Thoracic aorta (tissue), 2 donors: ENCODE results near the gene L1CAM. TPM values are rescaled to one million over a fixed set of nuclear protein-coding genes. Genes with fewer than 3 reads are reported as not detected.

Experiments
- ATAC-seq: fragments of 150-250 bp; one replicate; pipeline ENCODE4 v1.8.0; 2017; ENCODE audit warnings: low read depth; ENCODE audit not compliant: insufficient number of reproducible peaks, low FRiP score
- DNase-seq: peaks from one replicate; pipeline ENCODE4 v3.0.0-alpha.2; 2020; ENCODE audit warnings: low spot score
- H3K27ac ChIP-seq, 2 donors: fragments of 200-600 bp; sonication (generic); 1 replicate in 1 of 2; 2 replicates in 1 of 2; pipeline ENCODE4 v1.5.1; 2016; ENCODE audit warnings: mild to moderate bottlenecking in 2 of 2, moderate library complexity in 2 of 2
- H3K27me3 ChIP-seq: fragments of 200-600 bp; sonication (generic); replicated peaks from 2 replicates; pipeline ENCODE4 v1.6.0; 2016; ENCODE audit warnings: mild to moderate bottlenecking; ENCODE audit not compliant: insufficient read depth
- H3K36me3 ChIP-seq: fragments of 200-600 bp; sonication (generic); one replicate; pipeline ENCODE4 v1.5.1; 2016
- H3K4me1 ChIP-seq, 2 donors: fragments of 200-600 bp; sonication (generic); 1 replicate in 1 of 2; 2 replicates in 1 of 2; pipeline versions ENCODE4 v1.5.1 to v1.6.0; 2016; ENCODE audit warnings: low read depth in 2 of 2, mild to moderate bottlenecking in 1 of 2; ENCODE audit not compliant: control insufficient read depth in 1 of 2
- H3K4me3 ChIP-seq: fragments of 200-600 bp; sonication (generic); 2 replicates; pipeline ENCODE4 v1.5.1; 2016; ENCODE audit warnings: mild to moderate bottlenecking
- H3K9me3 ChIP-seq: fragments of 200-600 bp; sonication (generic); 2 replicates; pipeline ENCODE4 v1.5.1; 2016
- total RNA-seq, 2 donors: library from RNA; depleted of rRNA; stranded (reverse); fragments of >200 nt; gene quantifications; one replicate each; pipeline versions ENCODE4 v1.1.0 to v1.2.3, GENCODE V29; 2016
- TF ChIP-seq, protein P1 (sequence below): fragments of 200-600 bp; sonication (generic); IDR thresholded peaks from one replicate; pipeline ENCODE4 v1.5.1; 2019; ENCODE audit warnings: antibody characterized with exemption

L1CAM gene
- total RNA-seq, 2 donors from 2014 or later = 1.1 to 18.3 TPM

DNA sequence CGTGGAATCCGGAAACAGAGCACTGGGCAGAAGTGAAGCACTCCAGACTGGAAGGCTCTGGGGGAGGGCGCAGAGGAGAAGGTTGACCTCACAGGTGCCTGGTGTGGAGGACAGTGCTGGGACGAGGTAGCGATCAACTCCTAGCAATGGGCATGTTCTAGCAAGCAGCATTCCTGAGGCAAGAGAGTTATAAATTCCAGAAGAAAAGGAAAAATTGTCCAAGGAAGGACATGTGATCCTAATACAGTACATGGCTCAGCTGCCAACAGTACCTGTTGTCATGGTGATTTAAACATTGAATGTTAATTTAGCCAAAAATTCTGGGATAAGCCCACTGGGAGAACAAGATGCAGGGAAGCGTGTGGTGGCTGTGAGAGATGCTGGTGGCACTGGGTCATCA lies 31.9 kb upstream of the L1CAM start:
- no peaks in the 10 kb centered on the region for H3K9me3 ChIP-seq
- H3K4me3 ChIP-seq = no peak overlapping the region
- ATAC-seq = no peak
- no peak for DNase-seq
- H3K27me3 ChIP-seq = no peaks in the 10 kb centered on the region
- H3K4me1 ChIP-seq = no peaks in the 10 kb centered on the region
- TF ChIP-seq, protein P1, sequence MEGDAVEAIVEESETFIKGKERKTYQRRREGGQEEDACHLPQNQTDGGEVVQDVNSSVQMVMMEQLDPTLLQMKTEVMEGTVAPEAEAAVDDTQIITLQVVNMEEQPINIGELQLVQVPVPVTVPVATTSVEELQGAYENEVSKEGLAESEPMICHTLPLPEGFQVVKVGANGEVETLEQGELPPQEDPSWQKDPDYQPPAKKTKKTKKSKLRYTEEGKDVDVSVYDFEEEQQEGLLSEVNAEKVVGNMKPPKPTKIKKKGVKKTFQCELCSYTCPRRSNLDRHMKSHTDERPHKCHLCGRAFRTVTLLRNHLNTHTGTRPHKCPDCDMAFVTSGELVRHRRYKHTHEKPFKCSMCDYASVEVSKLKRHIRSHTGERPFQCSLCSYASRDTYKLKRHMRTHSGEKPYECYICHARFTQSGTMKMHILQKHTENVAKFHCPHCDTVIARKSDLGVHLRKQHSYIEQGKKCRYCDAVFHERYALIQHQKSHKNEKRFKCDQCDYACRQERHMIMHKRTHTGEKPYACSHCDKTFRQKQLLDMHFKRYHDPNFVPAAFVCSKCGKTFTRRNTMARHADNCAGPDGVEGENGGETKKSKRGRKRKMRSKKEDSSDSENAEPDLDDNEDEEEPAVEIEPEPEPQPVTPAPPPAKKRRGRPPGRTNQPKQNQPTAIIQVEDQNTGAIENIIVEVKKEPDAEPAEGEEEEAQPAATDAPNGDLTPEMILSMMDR = no peak
- no peaks in the 10 kb centered on the region for H3K36me3 ChIP-seq
- no peak overlapping the region for H3K27ac ChIP-seq

DNA sequence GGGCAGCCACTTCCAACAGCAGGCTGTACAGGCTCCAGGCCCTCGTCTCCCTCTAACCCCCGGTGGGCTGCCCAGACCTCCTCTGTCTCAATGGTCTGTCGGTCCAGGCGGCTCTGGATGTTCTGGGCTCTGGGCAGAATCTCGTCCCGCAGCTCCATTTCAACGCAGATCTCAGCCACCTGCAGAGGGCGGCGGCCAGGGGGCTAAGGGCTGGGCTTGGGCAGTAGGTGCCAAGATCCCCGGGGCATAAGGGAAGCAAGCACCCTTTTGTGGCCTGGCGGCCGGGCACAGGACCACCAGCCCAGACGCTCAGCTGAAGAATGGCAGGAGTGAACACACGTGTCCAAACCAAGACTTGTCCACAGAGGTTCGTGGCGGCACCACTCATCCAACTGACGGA lies 27.7 kb upstream of the L1CAM start:
- ATAC-seq (no peak), DNase-seq (no peak)
- H3K4me3 ChIP-seq = no peak overlapping the region
- H3K36me3 ChIP-seq = no peaks in the 10 kb centered on the region
- no peaks in the 10 kb centered on the region for H3K4me1 ChIP-seq
- no peaks in the 10 kb centered on the region for H3K27me3 ChIP-seq
- TF ChIP-seq, protein P1 = no peak
- no peak overlapping the region for H3K27ac ChIP-seq
- no peaks in the 10 kb centered on the region for H3K9me3 ChIP-seq

DNA sequence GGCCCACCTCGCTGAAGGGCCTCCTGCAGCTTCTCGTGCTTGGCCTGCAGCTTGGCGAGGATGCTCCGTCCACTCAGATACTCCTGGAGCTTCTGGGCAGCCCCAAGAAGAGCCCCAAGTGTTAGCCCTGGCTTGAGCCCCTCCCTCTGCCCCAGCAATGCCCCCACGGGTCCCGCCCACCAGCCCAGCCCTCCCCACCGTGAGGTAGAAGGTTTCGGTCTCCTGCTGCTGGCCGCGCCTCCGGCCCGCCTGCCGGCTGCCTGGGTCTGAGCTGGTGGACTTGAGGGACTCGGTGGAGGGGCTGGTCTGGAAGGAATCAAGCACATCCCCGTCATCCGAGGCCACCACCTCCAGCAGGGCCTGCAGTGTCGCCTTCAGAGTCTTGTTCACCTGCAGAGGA lies 27.2 kb upstream of the L1CAM start:
- no peaks in the 10 kb centered on the region for H3K9me3 ChIP-seq
- no peaks in the 10 kb centered on the region for H3K27me3 ChIP-seq
- no peaks in the 10 kb centered on the region for H3K36me3 ChIP-seq
- no peak for ATAC-seq
- no peak overlapping the region for H3K27ac ChIP-seq
- H3K4me1 ChIP-seq = no peaks in the 10 kb centered on the region
- DNase-seq = no peak
- no peak overlapping the region for H3K4me3 ChIP-seq
- TF ChIP-seq, protein P1 = no peak

DNA sequence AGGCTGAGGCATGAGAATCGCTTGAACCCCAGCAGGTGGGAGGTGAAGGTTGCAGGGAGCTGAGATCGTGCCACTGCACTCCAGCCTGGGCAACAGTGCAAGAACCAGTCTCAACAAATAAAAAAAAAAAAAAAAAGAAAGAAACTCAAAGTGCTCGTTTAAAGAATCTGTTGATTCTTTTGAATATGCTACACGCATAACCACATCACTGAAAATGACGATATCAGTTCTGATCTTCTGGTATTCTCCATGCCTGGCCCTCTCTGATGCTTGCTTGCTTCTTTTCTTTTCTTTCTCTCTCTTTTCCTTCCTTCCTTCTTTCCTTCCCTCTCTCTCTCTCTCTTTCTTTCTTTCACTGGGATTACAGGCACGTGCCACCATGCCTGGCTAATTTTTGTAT lies 25.8 kb upstream of the L1CAM start:
- Histone ChIP-seq H3K4me3 (no peak overlapping the region), H3K36me3 (no peaks in the 10 kb centered on the region), H3K4me1 (no peaks in the 10 kb centered on the region), H3K27me3 (no peaks in the 10 kb centered on the region), H3K27ac (no peak overlapping the region), H3K9me3 (no peaks in the 10 kb centered on the region)
- DNase-seq (no peak), ATAC-seq (no peak)
- TF ChIP-seq, protein P1 = no peak

DNA sequence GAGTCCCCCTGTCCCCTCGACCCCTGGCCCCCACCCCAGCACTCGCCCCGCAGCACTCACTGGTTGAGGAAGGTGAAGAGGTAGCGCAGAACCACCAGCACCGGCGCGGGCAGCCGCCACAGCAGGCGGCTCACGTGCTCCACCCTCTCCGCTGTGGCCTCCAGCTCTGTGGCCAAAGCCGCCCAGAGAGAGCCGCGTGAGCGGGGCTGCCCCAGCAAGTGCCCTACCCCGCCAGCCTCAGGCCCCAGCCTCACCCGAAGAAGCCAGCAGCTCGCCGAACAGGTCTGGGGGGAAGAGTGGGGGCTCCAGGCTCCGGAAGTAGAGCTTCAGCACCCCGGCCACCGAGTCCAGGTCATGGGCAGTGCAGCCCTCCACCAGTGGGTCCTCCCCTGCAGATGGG lies 24.5 kb upstream of the L1CAM start:
- H3K27ac ChIP-seq = no peak overlapping the region
- H3K27me3 ChIP-seq = no peaks in the 10 kb centered on the region
- H3K4me1 ChIP-seq = no peaks in the 10 kb centered on the region
- no peaks in the 10 kb centered on the region for H3K9me3 ChIP-seq
- H3K36me3 ChIP-seq = no peaks in the 10 kb centered on the region
- ATAC-seq = no peak
- DNase-seq = no peak
- TF ChIP-seq, protein P1 = no peak
- no peak overlapping the region for H3K4me3 ChIP-seq
